ENCODE results near the gene CDX1.

The CDX1 gene

DNA sequence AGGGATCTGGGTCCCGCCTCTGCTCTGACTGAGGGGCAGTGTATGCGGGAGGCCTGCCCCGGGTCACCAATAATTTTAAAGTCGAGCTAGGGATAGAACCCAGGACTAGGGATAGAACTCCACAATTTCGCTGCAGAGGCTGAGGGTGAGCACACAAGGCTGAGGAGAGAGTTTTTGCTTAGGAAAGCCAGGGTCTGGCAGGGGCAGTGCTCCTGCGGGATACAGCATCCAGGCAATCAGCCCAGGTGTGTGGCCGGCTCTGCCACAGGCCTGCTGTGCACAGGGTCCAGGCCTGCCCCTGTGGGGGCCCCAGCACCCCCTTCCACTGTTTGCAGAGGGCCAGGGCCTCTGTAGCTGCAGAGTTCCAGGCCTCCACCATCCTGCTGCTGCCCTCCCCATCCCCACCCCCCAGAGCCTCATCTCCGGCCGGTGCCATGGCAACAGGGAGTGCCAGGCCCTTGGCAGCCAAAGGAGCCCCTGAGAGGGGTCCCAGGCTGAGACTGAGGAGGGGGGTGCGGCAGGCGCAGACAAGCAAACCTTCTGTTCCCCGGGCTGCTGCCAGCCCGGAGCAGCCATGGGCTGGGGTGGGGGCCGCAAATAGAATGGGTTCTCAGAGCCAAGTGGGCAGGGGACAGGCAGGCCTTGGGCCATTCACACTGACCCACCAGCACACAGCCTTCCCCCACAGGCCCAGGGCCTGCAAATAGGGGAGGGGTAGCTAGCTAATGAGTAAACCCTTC lies 19.5 kb upstream of the CDX1 start:
- peak; percentile 64 for DNase-seq (ENCODE audit: low spot score)

DNA sequence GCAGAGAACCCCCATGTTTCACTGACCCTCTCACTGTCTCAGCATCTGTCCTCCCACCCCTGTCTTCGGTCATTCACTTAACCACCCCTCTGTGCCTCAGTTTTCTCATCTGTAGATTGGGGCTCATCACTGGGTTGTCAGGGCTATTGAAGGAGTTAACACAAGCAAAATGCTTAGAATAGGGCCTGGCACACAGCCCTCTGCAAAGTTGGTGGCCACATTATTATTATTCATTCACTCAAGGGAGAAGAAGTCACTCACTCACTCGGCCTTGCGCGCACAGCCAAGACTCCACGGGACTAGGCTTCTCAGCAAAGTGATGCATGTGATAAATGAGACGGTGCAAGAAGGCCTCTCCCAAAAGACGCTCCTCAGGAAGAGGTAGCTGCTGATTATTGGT lies 18.9 kb upstream of the CDX1 start:
- no peak for DNase-seq (ENCODE audit: low spot score)

DNA sequence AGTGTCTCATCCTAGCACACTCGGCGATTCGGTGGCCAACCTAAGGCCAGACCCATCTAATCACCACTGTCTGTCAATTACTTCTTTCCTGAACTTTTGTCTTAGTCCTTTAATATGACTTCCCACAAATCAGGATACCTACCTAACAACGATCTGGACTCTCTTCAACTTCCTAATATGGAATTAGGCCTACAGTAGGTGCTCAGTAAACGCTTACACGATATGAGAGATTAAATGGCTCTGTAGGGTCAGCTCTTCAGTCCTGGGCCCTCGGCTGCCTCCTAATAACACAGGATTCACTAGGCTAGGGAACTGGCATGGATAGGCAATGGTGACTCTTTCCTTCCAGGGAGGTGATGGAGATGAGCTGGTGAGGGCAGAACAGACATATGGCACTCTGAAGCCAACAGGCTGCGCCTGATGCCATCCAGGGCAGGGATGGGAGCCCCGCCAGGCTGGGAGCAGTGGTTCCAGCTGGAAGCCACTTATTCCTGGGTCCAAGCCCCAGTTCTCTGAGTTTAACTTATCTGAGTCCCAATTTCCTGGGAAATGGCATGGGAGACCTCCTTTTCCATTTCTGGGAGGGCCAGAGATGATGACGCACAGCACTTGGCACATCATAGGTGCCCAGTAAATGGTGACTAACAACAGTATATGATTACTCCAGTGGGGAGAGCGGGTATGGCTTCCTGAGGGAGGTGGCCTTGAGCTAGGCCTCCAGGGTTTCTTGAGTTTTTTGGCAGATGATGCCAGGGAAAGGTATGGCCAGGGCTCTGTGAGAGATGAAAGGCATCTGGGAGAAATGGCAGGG lies 18.3 kb upstream of the CDX1 start:
- no peak for DNase-seq (ENCODE audit: low spot score)

DNA sequence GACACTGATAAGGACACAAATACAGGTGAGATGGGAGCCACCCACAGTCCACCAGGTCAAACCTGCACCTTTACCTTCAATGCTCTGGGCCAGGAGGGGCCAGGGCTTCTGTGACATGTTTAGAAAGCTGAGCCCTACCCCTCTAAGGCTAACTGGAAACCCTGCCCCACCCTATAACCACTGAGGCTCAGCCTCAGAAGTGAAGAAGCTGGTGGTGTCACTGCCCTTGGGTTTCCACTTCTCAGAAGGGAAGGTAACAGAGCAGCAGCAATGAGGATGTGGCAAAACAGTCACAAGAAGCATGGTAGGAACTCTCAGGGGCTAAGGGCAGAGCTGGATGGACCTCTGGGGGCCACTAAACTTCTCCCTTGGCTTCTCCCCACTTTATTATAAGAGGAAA lies 17.0 kb upstream of the CDX1 start:
- no peak for DNase-seq (ENCODE audit: low spot score)

DNA sequence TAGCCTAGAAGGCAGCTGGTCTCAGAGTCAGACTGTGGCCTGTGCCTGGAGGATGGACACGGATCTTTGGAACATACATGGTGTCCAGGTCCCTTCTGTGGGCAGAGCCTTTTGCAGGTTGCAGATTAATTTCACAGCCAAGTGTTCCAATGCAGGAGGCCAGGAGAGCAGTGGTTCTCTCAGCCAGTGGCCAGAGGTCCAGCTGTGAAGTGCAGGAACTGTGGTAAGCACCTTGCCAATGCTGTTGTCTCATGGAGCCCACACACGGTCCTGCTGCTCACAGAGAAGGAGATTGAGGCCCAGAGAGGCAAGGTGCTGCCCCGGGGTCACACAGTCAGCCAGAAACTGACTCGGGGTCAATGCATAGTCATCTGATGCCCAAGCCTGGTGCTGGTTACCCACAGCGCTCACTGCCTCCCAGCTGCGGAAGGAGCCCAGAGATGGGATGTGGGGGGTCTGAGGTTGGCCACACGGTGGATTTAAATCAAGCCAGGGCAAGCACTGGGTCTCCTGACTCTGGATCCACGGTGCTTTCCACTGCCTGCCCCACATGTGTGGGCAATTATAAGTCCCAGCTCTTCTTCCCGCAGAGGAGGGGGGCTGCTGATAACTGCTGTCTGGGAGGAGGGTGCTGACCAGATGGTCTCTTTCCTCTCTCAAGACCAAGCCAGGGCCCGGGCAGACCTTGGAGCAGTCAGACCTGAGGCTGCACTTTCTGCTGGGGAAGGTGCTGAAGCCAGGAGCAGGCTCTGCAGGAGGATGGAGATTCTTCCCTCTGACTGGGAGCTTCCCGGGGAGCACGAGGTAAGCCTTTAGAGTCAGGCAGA lies 13.7 kb upstream of the CDX1 start:
- no peak for DNase-seq (ENCODE audit: low spot score)

DNA sequence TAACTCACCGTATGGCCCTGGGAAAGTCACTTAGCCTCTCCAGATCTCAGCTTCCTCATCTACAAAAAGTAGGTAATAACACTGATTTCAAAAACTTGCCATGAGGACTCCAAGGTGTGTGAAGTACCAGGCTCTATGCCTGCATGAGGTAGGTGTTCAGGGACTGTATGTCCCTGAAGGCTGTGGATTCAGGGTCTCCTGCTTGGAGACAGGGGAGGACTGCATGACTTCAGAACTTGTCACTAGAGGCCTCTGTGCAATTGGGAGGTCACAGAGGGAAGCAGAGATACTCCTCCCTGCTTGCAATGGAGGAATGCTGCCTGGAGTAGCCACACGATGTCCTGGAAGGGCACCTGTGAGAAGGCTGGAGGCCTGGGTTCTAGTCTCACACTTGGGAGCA lies 13.1 kb upstream of the CDX1 start:
- DNase-seq (ENCODE audit: low spot score), result no peak

DNA sequence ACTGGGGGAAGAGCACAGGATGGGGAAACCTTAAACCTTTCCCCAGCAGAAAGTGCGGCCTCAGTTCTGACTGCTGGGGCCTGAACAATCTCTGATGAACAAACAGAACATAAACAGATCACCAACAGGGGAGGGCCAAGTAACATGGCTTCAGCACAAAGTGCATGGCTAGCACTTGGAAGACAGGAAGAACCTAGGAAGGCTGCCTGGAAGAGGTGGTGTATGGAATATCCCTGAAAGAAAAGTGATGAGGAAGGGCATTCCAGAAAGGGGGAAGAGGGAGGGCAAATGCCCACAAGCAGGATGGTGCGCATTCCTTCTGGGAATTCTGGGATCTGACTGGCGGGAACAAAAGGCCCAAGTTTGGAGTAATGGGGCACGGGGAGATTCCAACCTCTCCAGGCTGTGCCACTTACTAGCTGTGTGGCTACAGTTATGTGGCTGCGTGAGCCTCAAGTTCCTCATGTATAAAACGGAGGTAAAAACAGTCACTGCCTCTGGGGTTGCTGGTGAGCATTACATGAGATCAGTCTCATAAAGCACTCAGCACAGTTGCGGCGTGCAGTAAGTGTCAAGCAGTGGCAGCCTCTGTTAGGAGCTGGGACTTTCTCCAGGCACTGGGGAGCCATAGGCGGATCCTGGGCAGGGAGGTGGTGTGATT lies 12.5 kb upstream of the CDX1 start:
- no peak for DNase-seq (ENCODE audit: low spot score)

DNA sequence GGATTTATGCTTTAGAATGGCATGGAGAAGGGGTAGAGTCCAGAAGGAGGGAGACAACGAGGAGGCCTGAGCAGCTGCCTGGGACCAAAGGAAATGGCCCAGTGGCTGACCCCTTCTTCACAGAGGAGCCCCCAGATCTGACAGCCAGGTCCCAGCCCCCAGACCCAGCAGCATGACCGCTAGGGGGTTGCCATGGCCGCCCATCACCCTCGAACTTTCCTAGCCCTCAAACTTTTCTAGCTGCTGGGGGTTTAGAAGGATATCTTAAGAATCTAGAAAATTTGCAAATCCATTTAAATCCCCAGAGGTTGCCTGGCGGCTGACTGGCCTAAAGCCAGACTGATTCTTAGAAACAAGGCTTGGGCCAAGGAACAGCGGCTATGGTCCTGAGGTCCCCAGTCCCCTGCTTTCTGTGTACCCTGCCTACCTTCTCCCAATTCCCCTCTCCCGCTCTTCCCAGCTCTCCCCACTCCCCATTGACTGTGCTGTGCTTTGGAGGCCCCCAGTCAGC lies 11.9 kb upstream of the CDX1 start:
- DNase-seq (ENCODE audit: low spot score), result no peak

DNA sequence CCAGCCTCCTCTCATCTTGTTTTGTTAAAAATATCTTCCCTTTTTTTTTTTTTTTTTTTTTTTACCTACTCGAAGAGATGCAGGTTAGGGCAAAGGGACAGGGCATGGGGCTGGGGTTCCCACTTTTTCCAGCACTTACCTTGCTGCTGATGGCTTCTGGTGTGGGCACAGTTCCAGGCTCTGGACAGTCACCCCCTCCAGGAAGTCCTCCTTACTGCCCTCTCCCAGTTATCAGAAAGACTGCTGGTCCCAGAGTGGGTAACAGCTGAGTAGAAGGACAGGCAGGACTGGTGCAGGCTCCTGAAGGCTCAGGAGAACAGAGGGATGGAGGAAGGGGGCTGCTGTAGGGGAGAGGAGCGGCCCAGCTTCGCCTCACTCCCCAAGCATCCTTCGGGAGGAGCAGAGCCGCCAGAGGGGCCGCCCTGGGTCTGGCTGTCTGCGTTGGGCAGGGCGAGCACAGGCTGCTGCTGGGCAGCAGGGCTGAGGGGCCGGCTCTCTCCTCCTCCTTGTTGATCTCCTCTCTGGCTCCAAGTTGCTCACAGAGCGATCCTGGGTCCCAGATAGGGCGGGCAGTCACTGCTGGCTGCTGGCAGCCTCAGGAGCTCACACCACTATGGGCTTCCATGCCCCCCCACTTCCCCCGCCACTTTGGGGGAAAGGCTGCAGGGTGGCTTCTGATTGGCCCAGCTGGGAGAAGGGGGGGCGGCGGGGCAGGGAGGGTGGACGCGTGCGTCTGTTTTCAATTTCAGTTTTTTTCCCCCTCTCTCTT lies 11.1 kb upstream of the CDX1 start, which contains the start of gene PDGFRB:
Gene PDGFRB, minus strand, starts transcription at position 588 of the 769 bp plus-strand sequence. CDS start 18,798 bp downstream, outside the sequence.
- DNase-seq (ENCODE audit: low spot score), result peak; percentile 77

DNA sequence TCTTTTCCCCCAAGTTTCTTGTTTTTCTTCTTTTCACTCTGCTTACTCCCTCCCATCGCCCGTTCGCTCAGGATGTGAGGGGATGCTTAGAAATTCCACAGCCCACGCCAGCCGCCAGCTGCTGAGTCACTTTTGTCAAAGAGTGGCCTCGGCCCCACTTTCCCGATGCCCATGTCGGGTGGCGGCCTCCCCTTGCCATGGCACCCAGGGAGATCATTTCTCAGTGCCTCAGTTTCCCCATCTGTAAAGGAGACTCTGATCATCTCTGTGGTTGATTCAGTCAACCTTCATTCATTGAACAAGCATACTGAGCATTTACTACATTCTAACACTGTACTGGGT lies 10.6 kb upstream of the CDX1 start:
- no peak for DNase-seq (ENCODE audit: low spot score)

DNA sequence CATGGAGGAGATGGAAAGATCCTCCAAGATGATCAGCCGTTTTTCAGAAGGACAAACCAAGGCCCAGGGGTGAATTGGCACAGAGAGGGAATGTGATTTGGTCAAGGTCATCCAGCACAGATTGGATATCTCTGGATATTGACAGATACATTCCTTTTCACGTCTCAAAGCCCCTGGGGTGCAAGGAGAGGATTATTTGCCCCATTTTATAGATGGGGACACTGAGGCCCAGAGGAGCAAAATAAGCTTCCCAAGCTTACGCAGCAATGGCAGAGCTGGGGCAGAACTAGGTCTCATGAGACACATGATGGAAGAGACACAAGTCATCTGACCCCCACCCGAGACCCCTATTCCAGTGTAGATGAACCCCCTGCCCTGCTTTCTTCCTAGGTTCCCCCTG lies 10.0 kb upstream of the CDX1 start:
- DNase-seq (ENCODE audit: low spot score), result no peak

DNA sequence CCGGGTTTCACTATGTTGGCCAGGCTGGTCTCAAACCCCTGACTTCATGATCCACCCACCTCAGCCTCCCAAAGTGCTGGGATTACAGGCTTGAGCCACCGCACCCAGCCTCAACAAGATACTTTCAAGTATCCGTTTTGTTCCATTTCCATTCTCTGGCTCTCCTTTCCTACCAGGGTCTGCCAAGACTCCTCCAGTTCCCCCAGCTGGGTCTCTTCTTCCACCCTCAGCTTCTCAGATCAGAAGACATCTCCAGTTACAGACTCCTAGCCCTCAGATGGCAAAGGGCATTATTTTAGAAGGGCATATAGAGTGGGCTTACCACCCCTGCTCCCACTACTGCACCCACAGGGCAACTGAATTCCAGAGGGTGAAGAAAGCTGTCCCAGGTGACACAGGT lies 9.4 kb upstream of the CDX1 start:
- no peak for DNase-seq (ENCODE audit: low spot score)

DNA sequence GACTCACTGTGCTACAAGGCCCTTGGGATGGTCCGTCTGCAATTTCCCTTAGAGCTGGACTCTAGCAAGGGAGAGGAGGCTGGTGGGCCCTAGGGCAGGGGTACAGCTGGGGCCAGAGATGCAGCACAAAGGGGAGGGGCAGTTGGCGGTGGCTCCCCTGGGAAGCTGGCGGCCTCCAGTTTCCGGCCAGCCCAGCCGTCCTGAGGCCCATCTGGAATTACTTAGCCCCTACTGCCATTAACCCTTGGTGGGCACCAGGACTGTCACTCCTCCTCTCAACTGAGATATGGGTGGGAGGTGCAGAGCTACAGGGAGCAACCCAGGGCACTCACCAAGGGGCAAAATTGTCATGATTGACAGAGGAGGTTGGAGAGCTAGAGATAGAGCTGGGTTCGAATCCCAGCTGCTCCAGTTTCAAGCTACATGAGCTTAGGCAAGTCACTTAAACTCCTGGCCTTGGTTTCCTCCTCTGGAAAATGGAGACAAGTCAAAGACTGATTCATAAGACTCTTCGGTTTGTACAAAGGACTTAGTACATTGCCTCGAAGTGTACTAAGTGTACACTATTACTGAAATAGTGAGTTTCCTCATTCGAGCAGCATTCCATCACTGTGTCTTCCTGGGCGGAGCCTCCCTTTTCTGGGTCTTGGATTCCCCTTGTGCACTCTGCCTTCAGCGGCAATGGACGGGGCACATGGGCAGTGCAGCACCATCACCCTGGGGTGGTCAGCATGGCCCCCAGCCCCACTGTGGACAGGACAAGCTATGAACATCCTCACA lies 8.2 kb upstream of the CDX1 start:
- DNase-seq (ENCODE audit: low spot score), result no peak

DNA sequence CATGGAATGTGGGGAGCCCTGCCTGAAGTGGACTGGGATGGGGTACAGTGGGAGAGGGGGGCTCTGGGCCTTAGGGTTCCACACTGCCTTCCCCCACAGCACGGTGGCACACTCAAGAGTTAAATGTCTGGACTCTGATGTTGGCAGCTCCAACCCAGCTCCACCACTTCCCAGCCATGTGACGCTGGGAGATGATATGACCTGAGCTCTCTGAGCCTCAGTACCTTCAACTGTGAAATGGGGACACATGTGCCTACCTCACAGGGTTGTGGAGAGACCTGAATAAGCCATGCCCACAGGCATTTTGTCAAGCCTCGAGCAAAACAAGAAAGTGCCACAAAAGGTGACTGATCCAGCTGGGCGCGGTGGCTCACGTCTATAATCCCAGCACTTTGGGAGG lies 7.5 kb upstream of the CDX1 start:
- no peak for DNase-seq (ENCODE audit: low spot score)

DNA sequence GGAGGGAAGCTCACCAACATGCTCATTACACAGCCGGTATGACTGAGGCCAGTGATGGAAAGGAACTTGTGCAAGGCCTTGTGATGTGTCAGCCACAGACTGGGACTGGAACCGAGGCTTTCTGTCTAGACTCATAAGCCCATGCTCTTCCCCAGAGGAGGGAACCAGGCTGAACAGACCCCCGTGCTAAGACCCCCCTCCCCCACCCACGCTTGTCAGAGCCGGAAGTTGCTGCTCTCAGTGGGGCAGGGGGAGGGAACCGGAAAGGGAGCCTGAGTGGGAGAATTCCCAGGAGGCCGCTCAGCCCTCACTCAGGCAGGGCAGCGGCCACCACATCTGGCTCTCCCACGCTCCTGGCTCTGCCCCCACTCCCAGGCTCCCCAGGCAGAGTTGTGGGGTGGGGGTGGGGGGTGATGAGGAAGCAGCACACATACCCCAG lies 6.8 kb upstream of the CDX1 start:
- DNase-seq (ENCODE audit: low spot score), result no peak

DNA sequence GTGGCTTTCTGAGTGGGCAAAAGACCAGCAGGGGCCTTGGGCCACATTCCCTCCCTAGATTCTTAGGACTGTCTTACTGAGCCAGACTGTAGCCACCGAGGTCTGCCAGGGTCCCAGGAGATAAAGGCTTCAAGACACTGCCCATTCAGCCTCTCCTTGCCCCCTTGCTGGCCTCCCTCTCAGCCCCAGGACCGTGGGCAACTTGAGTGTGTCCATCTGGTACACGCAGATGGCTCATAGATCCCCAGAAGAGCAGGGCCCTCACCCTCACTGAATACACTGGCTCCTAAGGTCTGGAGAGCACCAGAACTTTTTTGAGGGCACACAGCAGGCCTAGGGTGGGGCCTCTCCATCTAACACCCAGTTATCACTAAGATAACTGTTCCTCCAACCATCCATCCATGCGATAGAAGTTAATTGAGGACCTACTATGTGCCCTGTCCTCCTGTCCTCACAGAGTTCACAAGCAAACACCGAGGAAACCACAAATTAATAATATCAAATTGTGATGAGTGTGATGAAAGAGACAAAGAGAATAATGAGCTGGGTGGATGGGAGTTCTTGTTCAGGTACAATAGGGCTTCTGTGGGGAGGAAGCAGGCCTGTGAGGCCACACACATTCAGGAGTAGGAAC lies 6.0 kb upstream of the CDX1 start:
- DNase-seq (ENCODE audit: low spot score), result no peak

DNA sequence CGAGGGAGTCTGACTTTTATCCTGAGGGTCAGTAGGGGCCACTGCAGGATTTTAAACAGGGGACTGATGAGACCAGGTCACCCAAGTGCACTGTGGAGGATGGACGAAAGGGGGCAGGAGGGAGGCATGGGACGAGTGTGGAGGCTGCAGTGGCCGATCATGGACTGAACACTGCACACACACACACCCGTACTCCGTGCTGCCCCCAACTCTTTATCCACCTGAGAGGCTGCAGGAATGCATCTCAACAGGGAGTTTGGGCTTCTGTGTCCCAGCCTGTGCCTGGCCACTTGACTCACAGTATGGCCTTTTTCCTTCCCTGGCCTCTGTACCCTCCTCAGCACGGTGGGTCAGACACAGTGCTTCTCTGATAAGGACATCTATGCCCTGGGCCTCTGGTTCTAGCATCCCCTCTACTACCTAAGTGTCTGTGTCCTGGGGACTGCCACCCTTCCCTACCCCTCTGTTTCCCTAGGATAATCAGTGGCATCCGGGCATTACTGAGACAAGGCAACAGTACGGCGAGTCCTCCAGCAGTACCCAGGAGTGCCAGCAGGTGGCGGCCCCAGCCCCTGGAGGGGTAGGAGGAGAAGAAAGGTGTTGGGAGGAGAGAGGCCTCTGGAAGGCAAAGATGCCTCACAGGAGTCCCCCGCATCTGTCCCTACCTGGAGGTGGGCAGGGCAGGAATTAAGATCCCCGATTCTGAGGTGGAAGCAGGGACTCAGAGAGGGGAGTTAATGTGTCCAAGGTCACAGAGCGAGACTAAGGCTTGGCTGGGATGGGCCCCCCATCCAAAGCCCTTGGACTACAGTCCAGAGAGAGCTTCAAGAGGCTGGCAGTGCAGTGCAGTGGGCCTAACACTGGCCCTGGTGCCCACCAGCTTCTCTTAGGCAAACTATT lies 5.1 kb upstream of the CDX1 start:
- no peak for DNase-seq (ENCODE audit: low spot score)

DNA sequence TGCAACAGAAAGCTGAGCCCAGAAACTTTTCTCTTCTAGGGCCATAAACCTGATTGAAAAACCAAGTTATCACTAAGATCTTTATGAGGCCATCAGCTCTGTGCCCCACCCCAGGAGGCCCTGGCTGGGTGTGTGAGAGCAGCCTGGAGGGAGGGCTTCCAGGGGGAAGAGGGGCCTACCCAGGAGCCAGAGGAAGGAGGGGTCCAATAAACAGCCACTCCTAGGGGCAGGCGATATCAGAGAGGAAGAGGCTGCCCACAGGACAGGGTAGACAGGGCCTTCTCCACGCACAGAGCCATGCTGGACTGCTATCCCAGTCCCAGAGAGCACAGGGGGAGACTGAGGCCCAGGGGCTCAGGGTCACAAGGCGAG lies 4.5 kb upstream of the CDX1 start:
- DNase-seq (ENCODE audit: low spot score), result no peak

DNA sequence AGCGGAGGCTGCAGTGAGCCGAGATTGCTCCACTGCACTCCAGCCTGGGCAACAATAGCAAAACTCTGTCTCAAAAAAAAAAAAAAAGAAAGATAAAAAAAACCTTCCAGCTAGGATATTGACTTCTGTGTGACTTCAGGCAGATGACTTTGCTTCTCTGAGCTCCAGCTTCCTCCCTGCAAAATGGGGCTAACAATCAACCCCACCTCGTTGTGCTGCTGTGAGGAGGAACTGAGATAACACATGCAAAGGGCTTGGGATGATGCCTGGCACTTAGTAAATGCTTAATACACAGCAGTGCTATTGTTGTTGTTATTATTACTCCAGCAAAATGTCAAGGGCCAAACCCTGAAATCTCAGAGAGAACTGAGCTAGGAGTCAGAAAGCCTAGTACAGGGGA lies 3.5 kb upstream of the CDX1 start:
- DNase-seq (ENCODE audit: low spot score), result no peak
